ENCODE measurements around the gene C19orf18.
"Not testable (repeated sequence)": the region's sequence is repeated elsewhere in the genome, so short reads cannot be mapped to it uniquely, and the experiment has no call there.

The C19orf18 gene

DNA sequence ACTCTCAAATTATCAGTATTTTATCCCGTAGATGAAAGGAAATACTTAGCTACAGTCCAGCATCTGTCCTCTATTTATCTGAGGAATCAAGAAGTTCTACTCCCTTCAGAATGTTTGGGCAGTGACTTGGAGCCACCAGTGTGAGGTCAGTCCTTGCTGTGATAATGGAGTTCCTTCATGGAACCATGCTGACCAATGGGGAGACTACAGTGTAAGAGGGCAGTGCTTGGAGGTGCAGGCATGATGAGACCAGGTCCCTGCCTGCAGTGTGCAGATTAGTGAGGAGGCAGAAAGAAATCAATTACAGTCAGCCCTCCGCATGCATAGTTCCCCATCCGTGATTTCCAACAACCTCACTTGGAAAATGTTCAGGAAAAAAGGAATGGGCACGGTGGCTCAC, at the start of gene C19orf18:
C19orf18 (minus strand) TSS at position 101 of the 400 bp plus-strand sequence. CDS start 102 bp downstream, outside the sequence.
- DNase-seq (ENCODE audit: low read depth): no peak

DNA sequence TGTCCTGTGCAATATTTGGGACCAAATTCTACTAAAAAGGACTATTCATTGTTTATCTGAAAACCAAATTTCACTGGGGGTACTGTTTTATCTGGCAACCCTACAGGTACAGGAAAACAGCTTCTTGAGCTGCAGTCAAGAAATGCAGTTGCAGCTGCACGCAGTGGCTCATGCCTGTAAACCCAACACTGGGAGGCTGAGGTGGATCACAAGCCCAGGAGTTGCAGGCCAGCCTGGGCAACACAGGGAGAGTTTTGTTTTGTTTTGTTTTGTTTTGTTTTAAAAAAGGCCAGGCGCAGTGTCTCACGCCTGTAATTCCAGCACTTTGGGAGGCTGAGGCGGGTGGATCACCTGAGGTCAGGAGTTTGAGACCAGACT, 47.9 kb upstream of the C19orf18 start:
- no peak for DNase-seq (ENCODE audit: low read depth)

DNA sequence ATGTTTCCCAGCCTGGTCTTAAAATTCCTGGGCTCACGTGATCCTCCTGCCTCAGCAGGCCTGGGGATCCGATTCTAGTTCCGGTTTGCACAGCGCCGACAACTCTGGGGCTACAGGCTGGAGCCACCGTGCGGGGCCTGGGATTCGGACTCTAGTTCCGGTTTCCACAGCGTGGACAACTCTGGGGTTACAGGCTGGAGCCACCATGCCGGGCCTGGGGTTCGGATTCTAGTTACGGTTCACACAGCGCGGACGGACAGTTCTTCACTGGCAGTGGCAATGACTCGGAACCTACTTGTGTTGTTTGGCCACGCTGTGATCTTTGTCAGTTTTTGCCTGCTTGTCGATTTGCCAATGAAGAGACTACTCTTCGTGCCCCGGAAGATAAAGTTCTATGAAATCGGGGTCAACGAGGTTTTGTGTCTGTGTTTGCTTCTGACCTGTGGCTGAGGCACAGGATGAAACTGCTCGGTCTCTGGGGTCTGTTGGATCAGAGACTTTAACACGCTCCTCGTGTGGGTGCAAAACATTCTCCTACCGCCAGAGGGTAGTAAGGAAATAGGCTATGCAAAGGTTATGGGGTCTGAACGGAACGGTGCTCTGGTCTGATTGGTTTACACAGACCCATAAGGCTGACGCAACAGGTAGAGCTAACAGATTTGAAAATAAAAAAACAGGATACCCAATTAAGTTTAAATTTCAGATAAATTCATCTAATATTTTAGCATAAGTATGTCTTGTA, 47.4 kb upstream of the C19orf18 start:
- DNase-seq (ENCODE audit: low read depth): no peak

DNA sequence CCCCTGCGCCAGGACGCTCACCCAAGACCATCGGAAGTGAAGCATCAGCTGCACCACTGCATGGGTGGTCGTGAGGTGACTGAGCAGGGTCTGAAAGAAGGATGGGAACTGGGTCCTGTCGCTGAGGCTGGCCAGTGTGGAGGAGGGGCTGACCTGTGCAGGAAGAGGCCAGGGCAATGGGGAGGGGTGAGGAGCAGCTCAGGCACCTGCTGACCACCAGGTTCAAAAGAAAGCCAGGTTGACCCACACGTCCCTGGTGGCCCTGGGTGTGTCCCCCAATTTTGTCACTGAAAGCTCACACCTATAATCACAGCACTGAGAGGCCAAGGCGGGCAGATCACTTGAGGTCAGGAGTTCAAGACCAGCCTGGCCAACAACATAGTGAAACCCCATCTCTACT, 45.8 kb upstream of the C19orf18 start:
- no peak for DNase-seq (ENCODE audit: low read depth)

DNA sequence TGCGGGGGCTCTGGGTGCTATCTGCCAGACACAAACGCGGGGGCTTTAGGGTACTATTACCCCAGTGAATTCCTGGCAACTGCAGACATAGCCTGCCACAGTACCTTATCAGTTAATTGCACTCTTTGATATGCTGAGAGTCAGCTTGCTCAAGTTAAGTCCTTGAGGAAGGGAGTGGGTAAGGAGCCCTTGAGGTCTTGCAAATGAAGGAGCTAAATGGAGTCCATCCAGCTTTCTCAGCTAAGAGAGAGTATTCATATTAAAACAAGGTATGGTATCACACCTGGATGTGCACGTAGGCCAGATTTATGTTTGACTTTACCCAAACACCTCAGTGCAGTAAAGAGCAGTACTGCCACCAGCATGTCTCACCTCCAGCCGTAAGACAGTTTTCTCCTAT, 39.8 kb upstream of the C19orf18 start:
- no peak for DNase-seq (ENCODE audit: low read depth)

DNA sequence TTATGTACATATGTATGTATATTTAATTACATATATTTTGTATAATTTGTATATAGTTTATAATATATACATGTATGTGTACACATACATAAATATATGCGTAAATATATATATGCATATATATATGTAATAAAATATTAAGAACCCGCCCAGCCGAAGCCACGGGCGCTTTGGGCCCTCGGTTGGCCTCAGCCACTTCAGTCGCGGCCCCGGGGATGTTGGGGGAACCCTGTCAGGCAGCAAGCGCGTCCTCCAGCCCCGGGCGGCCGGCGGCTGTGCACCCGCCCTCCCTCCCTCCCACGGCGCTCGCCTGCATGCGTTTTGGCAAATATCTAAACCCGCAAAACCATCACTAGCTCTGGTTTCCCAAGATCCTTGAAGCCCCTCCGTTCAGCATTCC, 36.2 kb upstream of the C19orf18 start:
- DNase-seq (ENCODE audit: low read depth): no peak

DNA sequence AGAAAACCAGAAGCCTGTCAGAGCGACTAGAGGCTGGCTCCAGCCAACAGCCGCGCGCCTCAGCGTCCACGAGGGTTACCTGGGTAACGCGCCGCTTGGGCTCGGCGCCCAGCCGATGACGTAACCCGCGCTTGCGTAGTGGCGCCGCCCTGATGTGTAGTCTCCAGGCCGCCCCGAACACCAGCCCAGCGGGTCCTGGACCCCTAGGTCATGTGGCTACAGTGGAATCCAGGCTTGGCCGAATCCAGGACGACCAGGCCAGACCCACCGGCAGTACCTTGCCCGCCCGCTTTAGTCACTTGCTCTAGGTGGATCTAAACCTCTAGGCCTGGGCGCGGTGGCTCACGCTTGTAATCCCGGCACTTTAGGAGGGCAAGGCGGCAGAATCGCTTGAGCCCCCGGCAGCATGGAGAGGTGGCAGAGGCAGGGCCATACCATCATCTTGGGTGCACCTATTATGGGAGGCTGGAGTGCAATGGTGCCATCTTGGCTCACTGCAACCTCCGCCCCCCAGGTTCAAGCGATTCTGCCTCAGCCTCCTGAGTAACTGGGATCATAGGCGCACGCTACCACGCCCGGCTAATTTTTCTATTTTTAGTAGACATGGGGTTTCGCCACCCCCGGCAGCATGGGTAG, 35.5 kb upstream of the C19orf18 start:
- DNase-seq (ENCODE audit: low read depth): peak; percentile 18

DNA sequence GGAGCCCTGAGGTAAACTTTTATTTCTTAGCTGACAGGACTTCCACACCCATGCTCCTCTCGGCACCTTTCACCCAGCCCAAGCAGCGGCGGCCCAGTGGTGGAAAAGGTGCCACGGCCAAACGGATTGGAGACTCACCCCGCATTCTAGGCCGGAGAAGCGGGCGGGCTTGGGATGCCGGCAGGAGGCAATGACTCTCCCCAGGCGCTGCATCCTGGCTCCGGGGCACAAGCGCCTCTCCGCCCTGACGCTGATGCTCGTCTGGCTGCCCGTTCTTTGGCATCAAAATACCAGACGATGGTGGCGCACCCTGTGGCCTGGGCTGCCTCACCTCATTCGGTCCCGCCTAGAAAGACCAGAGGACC, 34.9 kb upstream of the C19orf18 start:
- no peak for DNase-seq (ENCODE audit: low read depth)

DNA sequence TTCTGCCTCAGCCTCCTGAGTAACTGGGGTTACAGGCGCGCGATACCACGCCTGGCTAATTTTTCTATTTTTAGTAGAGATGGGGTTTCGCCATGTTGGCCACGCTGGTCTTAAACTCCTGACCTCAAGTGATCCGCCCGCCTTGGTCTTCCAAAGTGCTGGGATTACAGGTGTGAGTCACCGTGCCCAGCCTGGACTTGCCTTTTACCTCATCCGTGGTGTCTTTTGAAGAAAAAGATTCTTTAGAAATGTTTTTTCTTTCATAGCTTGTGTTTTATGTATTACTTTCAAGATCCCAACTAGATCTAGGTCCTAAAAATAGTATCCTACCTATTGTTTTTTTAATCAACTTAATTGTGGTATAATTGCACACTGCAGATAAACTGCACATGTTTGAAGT, 34.5 kb upstream of the C19orf18 start:
- not testable (repeated sequence) for DNase-seq (ENCODE audit: low read depth)

DNA sequence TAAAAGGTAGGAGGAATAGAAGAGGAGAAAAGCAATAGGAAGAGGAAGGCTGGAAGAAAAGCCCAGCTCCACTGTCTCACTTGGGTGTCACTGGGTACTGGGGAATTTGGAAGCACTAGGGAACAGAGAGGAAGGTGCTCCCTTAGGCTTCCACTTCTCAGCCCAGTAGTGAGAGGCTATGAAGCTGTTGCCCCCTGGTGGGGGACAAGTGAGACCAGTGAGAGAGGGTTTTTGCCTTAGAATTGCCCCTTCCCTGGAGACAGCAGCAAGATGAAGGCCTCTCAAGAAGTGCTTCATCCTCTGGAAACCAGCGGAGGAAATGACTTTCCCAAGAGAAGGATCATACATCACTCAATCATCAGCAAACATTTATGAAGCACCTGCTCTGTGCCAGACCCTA, 33.0 kb upstream of the C19orf18 start:
- no peak for DNase-seq (ENCODE audit: low read depth)

DNA sequence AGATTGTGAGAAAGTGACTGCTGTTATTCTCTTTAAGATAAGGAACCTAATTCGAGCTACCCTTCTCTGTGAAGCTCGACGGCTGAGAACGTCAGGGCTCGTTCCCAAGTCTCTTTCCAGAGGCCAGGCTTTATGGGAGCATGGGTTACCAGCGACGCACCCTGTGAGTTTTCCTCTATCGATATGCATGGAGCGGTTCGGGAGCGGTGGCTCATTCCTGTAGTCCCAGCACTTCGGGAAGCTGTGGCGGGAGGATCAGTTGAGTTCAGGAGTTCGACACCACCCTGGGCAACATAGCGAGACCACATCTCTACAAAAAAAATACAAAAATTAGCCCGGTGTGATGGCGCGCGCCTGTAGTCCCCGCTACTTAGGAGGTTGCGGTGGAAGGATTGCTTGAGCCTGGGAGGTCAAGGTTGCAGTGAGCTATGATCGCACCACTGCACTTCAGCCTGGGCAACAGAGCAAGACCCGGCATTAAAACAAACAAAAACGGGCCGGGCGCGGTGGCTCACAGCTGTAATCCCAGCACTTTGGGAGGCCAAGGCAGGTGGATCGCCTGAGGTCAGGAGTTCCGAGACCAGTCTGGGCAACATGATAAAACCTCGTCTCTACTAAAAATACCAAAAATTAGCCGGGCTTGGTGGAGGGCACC, 29.0 kb upstream of the C19orf18 start:
- DNase-seq (ENCODE audit: low read depth): no peak

DNA sequence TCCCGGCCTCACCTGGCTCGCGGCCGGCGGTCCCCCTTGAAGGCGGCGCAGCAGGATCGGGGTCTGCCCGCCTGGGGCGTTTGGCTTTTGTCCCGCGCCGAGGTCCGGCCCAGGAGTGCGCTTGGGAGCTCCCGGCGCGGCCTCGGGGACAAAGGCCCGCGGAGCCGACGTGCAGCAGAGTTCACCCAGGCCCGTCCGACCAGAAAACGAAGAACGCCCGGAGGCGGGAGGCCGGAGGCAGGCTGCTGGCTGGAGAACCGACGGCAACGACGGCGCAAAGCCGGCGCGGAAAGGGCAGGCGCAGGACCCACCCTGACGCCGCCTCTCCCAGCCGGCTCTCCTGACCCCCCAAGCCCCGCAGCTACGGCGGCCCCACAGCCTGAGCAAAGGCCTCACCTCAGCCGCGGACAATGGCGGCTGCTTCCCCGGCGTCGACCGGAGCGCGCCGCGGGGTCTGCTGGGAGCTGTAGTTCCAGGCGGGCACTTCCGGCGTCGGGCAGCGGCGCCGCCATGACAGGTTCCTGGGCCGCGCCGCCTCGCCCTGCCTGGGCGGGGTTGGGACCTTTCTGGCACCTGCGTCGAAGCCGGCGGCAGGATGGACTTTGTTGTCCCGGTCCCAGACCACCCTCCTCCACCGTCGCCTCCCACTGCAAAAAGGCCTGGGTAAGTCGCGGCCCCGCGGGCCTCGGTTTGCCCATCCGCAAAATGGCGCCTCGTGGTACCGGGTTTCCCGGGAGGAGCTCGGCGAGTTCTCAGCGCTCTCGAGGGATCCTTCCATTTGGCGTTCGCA, 28.2 kb upstream of the C19orf18 start, which contains the start of gene ZNF606:
ZNF606 (minus strand) TSS at position 437 of the 790 bp plus-strand sequence. CDS start 1,501 bp downstream, outside the sequence.
- DNase-seq (ENCODE audit: low read depth): peak; percentile 53

DNA sequence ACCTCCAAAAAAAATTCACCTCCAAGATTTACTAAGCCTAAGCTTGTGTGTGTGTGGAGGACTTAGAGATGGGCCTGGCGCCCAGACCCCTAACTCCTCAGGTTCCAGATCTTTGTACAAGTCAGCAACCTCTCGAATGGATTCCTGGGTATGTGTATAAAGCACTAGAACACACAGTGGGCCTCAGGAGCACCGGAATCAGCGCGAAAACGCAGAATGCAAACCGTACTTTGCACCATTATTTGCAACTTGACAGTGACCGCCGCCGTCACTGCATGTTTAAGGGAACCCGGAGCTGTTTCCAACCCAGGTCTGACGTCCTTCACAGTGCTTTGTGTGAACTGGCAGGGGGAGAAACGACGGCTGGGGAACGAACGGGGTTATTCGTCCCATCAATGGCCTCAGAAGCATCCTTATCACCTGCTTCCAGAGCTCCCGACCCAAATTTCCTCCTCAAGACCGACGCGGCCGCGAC, 27.6 kb upstream of the C19orf18 start:
- DNase-seq (ENCODE audit: low read depth): no peak

DNA sequence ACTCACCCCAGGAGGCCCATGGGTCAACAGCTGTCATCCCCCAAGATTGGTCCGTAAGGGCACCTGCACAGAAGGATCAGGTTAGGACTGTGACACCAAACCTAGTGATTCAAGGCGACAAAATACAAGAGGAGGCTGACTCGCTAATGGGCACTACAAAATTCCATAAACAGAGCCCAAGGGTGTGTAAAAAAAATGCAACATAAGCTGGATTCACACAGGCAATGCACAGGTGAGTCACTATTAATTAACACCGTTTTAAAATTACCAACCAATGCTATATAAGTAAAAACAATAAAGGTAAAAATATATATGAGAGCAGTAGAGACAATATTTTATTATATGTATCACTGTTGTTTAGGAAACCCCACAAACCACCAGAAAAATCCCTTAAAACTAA, 26.3 kb upstream of the C19orf18 start:
- DNase-seq (ENCODE audit: low read depth): no peak

DNA sequence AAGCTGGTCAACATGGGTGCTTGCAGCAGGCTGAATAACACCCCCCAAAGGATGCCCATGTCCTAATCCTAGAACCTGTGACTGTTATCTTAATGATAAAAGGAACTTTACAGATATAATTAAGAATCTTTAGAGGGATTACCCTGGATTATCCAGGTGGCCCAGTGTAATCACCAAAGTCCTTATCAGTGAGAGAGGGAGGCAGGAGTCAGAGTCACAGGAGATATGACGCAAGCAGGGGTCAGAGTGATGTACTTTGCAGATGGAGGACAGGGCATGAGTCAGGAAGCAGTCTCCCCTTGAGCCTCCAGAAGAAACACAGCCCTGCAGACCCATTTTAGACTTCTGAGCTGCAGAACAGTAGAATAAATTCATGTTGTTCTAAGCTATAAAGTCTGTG, 18.5 kb upstream of the C19orf18 start:
- DNase-seq (ENCODE audit: low read depth): no peak

DNA sequence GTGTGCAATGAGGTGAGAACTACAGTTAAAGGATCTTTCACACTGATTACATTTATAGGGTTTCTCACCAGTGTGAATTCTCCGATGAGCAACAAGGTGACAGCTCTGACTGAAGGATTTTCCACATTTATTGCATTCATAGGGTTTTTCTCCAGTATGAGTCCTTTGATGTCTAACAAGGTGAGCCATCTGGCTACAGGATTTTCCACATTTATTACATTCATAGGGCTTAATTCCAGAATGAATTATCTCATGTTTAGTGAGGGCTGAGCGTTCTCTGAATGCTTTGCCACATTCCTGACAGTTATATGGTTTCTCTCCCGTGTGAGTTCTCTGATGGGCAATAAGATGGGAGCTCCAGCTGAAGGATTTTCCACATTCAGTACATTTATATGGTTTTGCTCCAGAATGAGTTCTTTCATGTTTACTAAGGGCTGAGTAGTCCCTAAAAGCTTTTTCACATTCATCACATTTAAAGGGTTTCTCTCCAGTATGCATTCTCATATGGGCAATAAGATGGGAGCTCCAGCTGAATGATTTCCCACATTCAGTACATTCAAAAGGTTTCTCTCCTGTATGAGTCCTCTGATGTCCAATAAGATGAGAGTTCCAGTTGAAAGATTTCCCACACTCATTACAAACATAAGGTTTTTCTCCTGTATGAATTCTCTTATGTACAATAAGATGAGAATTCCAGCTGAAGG, 4.4 kb upstream of the C19orf18 start:
- no peak for DNase-seq (ENCODE audit: low read depth)

DNA sequence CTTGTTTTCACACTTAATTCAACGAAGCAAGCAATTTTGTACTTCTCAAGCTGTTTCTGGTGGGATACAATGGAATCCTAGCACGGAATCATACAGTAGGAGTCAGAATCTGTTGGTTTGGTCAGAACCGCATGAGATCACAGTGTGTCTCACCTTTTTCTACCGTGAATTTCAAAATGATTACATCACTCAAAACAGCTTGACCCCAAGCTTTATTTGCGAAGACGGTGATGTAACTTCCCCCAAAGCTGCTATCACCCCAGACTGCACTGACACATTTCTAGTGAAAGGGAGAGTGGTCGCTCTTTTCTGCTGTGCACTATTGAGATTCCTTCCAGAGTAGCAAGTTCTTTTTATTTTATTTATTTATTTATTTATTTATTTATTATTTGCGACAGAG, 9.6 kb downstream of the C19orf18 start:
- no peak for DNase-seq (ENCODE audit: low read depth)

DNA sequence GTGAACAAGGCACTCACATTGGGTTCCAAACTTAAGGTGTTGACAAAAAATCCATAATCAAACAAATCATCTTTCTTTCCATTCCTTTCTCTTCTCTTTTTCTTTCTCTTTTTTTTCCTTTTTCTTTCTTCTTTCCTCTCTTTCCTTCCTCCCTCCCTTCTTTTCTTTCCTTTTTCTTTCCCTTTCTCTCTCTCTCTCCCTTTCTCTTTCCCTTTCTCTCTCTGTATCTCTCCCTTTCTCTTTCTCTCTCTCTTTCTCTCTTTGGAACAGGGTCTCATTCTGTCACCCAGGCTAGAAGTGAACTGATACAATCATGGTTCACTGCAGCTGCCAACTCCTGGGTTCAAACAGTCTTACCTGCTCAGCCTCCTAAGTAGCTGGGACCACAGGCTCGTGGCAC, 12.5 kb downstream of the C19orf18 start:
- DNase-seq (ENCODE audit: low read depth): no peak

DNA sequence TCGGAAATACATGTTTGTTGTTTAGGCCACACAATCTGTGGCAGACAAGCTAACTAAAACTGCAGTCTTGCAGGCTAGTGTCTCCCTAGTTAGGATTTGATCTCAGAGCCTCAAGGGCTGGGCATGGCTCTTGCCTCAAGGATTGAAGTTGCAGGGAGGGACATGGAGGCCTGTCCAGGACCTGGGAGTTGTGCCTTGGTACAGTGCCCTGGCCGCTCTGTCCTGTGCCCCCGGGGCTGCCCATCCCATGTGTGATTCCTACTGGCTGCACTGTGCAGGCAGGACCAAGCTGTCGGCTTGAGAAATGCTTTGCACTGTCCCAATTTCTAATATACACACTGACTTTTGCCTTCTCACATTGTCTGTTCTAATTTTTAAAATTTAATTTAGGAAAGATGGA, 19.3 kb downstream of the C19orf18 start:
- no peak for DNase-seq (ENCODE audit: low read depth)

DNA sequence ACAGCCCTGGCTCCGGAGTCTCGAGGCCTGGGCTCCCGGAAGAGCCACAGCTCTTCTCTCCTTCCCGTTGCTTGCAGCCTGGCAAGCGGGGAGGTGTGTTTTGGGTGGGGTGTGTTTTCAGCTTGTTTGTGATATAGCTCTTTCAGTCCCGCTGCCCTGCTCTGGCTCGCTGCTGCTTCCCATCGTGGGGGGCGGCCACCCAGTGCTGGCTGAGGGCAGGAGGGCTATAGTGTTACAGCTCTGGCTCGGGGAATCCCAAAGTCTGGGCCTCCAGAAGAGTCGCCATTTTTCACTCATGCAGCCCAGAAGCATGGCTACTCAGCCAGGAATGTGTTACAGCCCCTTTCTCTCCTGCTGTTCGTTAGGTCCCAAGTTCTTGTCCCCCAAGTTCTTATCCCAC, 24.6 kb downstream of the C19orf18 start:
- DNase-seq (ENCODE audit: low read depth): no peak

DNA sequence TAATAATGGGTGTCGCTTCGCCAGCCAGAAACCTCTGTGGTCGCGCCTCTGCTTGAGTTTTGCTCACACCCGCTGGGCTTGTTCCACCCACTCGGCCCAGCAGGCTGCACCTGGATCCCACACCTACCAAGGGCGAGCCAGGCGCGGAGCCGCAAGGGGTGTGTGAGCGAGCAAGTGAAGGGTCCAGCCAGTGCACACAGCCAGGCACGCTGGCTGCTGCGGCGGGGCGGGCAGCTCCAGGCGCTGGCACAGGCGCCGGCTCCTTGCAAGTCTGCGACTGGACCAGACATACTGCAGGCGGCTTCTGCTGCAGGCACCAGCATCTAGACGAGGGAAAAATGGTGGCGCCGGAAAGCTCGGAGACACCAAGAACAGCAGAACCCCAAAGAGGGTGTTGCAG, 25.0 kb downstream of the C19orf18 start:
- no peak for DNase-seq (ENCODE audit: low read depth)

All from stimulated activated CD8-positive, alpha-beta memory T cell treated with anti-CD3 and anti-CD28 coated beads, Interleukin-7, amount 100 ng/mL, for 24 hours (primary cell).